Colonic mucosa (tissue), 4 donors: ENCODE measurements around the gene SLC13A5. TPM values are rescaled to one million over a fixed set of nuclear protein-coding genes. Genes with fewer than 3 reads are reported as not detected.

Experiments
- DNase-seq: peaks from one replicate; pipeline ENCODE4 v3.0.0-alpha.2; 2020
- H3K27ac ChIP-seq: fragments of 200-600 bp; one replicate; pipeline ENCODE4 v1.8.0; 2021
- H3K27me3 ChIP-seq: fragments of 200-600 bp; one replicate; pipeline ENCODE4 v1.8.0; 2021
- H3K36me3 ChIP-seq: fragments of 200-600 bp; one replicate; pipeline ENCODE4 v1.8.0; 2021
- H3K4me1 ChIP-seq: fragments of 200-600 bp; one replicate; pipeline ENCODE4 v1.8.0; 2021; ENCODE audit warnings: mild to moderate bottlenecking
- H3K4me3 ChIP-seq: fragments of 200-600 bp; one replicate; pipeline ENCODE4 v1.8.0; 2021
- H3K9ac ChIP-seq, 2 donors: one replicate each; pipeline ENCODE4 v1.7.0; 2013; ENCODE audit warnings: control low read depth in 2 of 2, low read depth in 2 of 2, low read length in 2 of 2
- H3K9me3 ChIP-seq: fragments of 200-600 bp; one replicate; pipeline ENCODE4 v1.8.0; 2021
- intact Hi-C: fragments of 100-400 bp; cut with DNase I; formaldehyde crosslinking; loops from one replicate; pipeline ENCODE4 v1.14.1; 2022
- total RNA-seq, 2 donors: library from RNA; stranded (reverse); fragmentation: NEBNext Ultra II Directional in 1 of 2; extraction: Animal tissue kit (Norgen Biotek cat#: 25700) in 1 of 2; gene quantifications; one replicate each; pipeline ENCODE4 v1.2.1, GENCODE V29; 2021
- TF ChIP-seq, protein P1 (sequence below): fragments of 200-600 bp; IDR thresholded peaks from one replicate; pipeline ENCODE4 v1.8.0; 2022; ENCODE audit warnings: antibody characterized with exemption, mild to moderate bottlenecking
- donor health status: healthy.
- donor health status: DM: no; HTN: no; CAD: no.
- donor health status: DM: no; HTN: no; CAD: no.

Gene SLC13A5
- total RNA-seq, 2 donors from 2014 or later, result 0.62 TPM; not detected in 1

DNA sequence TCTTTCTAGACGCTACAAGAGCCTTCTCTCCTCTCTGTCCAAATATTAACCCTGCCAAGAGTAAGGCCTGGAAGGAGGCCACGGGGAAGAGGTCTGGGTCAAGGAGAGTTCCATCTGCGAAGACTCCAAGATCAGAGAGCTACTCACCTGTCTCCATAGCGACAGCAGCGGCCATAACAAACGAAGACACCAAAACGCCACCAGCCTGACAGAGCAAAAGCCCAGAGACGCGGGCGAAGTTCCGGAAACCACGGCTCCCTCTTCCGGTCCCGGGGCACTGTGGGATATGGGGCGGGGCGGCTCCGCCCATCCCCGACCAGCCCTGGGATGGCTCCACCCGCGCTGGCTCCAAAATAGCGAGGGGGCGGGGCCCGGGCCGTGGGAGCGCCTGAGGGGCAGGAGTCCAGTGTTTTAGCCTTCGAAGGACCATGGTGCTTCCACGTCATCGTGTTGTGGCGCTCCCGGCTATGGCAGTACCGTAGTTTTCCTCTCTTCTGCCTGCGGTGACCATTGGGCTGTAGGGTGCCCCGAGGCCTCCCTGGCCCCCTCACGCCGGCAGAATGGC is 61.7 kb downstream of the SLC13A5 start, which contains the start of the genes C17orf100 and MED31:
Gene C17orf100 (plus strand): TSS at position 409 of the 565 bp plus-strand sequence. CDS start 152 bp downstream, at position 561.
Gene MED31 (minus strand): TSS at position 252 of the 565 bp plus-strand sequence. CDS start 77 bp downstream, at position 175.
- peaks cover 10% of the 10 kb centered on the region for H3K27me3 ChIP-seq
- peak within 1 kb of the TSS; percentile 73 to 95 for H3K9ac ChIP-seq
- TF ChIP-seq, protein P1, sequence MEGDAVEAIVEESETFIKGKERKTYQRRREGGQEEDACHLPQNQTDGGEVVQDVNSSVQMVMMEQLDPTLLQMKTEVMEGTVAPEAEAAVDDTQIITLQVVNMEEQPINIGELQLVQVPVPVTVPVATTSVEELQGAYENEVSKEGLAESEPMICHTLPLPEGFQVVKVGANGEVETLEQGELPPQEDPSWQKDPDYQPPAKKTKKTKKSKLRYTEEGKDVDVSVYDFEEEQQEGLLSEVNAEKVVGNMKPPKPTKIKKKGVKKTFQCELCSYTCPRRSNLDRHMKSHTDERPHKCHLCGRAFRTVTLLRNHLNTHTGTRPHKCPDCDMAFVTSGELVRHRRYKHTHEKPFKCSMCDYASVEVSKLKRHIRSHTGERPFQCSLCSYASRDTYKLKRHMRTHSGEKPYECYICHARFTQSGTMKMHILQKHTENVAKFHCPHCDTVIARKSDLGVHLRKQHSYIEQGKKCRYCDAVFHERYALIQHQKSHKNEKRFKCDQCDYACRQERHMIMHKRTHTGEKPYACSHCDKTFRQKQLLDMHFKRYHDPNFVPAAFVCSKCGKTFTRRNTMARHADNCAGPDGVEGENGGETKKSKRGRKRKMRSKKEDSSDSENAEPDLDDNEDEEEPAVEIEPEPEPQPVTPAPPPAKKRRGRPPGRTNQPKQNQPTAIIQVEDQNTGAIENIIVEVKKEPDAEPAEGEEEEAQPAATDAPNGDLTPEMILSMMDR, result no peak
- H3K9me3 ChIP-seq, result no peaks in the 10 kb centered on the region
- intact Hi-C loops, result no loop called here
- H3K4me3 ChIP-seq, result peak within 1 kb of the TSS; percentile 59
- H3K36me3 ChIP-seq, result no peaks in the 10 kb centered on the region
- H3K4me1 ChIP-seq, result peaks cover 9% of the 10 kb centered on the region
- peak within 1 kb of the TSS; percentile 90 for H3K27ac ChIP-seq
- peak; percentile 99 for DNase-seq

DNA sequence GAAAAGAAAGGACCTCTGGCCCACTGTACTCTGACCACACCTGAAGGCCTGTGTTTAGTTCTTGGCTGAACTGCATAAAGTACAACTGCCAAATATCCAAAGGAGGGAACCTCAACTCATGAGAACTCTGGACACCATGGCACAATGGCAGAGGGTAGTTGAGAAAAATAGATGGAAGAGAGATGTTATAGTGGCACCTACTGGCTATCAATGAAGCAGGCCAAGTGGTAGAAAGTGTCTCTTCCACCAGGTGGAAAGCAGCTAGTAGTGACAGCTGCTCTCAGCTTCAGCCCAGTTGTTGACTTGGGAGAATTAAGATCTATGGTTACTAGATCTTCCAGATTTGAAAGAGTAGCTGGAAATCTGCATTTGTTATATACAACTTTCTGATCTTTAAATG is 65.0 kb downstream of the SLC13A5 start:
- Histone ChIP-seq H3K4me1 (peaks cover 9% of the 10 kb centered on the region), H3K4me3 (no peak overlapping the region), H3K36me3 (peaks cover 5% of the 10 kb centered on the region), H3K9me3 (no peaks in the 10 kb centered on the region), H3K27ac (no peak overlapping the region), H3K9ac (no peak overlapping the region), H3K27me3 (no peaks in the 10 kb centered on the region)
- intact Hi-C loops, result loop anchor here (5.0 kb wide), 1 partner anchor 176 kb away; no protein-coding TSS in a partner anchor
- TF ChIP-seq, protein P1, result peak; percentile 15
- DNase-seq, result no peak

DNA sequence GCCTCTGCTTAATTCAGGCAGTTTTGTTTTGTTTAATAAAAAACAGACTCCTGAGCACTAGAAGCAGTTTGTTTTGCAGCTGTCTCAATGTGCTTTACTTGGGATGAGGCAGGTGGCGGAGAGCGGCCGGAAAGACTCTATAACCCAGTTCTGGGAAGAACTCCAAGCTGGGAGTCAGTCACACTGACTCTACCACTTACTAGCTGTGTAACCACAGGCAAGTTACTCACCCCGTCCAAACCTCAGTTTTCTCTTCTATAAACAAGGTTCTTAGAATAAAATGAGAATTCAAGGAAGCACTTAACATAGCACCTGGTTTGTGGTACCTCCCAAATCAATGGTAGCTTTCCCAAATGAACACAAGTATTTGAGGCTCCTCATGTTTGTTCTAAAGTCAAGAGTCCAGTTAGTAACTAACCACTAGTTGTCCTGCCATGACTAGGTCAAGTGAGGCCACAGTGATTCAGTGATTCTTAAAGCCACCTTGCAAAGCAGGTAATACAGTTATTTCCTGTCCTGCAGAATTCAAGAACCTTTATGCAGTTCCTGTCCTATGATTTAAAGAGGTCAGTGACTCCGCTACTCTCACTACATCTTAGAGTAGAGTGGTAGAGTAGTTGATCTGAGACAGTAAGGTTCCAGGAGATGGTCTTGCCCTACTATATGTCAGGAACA is 69.6 kb downstream of the SLC13A5 start:
- intact Hi-C loops, result no loop called here
- no peaks in the 10 kb centered on the region for H3K27me3 ChIP-seq
- no peak overlapping the region for H3K9ac ChIP-seq
- no peaks in the 10 kb centered on the region for H3K9me3 ChIP-seq
- TF ChIP-seq, protein P1, result no peak
- H3K27ac ChIP-seq, result no peak overlapping the region
- peaks cover 9% of the 10 kb centered on the region for H3K4me1 ChIP-seq
- H3K36me3 ChIP-seq, result peaks cover 5% of the 10 kb centered on the region
- no peak for DNase-seq
- no peak overlapping the region for H3K4me3 ChIP-seq

DNA sequence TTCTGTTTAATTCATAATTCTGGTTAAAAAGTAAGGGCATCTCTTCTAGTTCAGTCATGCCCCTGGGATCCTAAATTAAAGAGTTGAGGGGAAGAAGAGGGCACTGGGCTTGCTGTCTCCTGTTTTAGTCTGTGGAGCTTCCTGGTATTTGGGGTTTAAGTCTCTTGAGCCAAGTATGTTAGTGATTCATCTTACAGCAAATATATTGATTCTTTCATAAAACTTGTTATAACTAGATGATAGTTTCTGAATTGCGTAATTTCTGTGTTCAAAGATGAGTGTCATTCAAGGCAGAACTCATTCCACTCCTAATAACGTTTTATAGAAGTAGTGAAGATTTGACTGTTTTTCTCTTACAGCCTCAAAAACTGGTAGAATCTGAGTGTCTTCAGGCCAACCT is 70.6 kb downstream of the SLC13A5 start:
- no peaks in the 10 kb centered on the region for H3K27me3 ChIP-seq
- TF ChIP-seq, protein P1, result no peak
- H3K9ac ChIP-seq, result no peak overlapping the region
- peaks cover 9% of the 10 kb centered on the region for H3K4me1 ChIP-seq
- DNase-seq, result no peak
- peaks cover 5% of the 10 kb centered on the region for H3K36me3 ChIP-seq
- H3K4me3 ChIP-seq, result no peak overlapping the region
- H3K27ac ChIP-seq, result no peak overlapping the region
- intact Hi-C loops, result no loop called here
- no peaks in the 10 kb centered on the region for H3K9me3 ChIP-seq

DNA sequence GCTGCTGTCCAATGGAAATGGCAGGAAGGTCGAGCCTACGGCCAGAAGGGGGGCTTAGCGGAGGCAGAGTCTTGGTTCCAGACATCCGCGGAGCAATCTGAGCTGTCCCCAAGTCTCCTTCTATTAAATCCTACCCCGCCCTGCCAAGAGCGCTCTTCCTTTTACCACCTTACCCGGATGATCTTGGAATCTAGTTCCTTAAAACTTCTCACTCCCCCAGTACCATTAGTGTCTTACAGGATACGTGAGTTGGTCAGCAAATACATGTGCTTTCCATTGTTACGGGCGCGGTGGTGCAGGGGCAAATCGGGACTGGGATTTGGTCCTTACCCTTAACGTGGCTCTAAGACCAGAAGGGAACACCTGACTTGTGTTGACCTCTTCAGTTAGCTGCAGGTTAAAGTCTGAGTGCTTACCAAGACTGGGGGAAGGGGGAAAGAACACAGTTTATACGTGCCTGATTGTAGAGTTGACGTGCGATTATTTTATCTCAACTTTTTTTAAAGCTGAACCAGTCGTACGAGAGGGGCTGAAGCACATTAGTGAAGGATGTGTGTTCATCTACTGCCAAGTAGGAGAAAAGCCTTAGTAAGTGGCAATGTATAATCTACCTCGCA is 71.8 kb downstream of the SLC13A5 start:
- TF ChIP-seq, protein P1, result no peak
- intact Hi-C loops, result no loop called here
- Histone ChIP-seq H3K9me3 (no peaks in the 10 kb centered on the region), H3K4me1 (peaks cover 9% of the 10 kb centered on the region), H3K9ac (peak overlapping the region; percentile 82 to 87), H3K36me3 (peaks cover 5% of the 10 kb centered on the region), H3K27me3 (no peaks in the 10 kb centered on the region), H3K4me3 (peak overlapping the region; percentile 98), H3K27ac (peak overlapping the region; percentile 81)
- peak; percentile 44 for DNase-seq
